ENCODE data around the gene PPP1R3F.

PPP1R3F gene

GRCh38 chrX:49269767-49270248, at the start of gene PPP1R3F:
TSS of gene PPP1R3F (plus strand) at chrX:49269793. CDS start at chrX:49269870, 77 bp downstream.
- DNase-seq: no peak

GRCh38 chrX:49220100-49220499, 49.5 kb upstream of the PPP1R3F start:
- DNase-seq: no peak

GRCh38 chrX:49221868-49222267, 47.7 kb upstream of the PPP1R3F start:
- DNase-seq: no peak

- no peak for DNase-seq
Measured at GRCh38 chrX:49225858-49226257, 43.7 kb upstream of the PPP1R3F start.

GRCh38 chrX:49226946-49227345, 42.6 kb upstream of the PPP1R3F start:
- DNase-seq: no peak

- no peak for DNase-seq
Measured at GRCh38 chrX:49227726-49228125, 41.9 kb upstream of the PPP1R3F start.

GRCh38 chrX:49228185-49228584, 41.4 kb upstream of the PPP1R3F start:
- DNase-seq: no peak

GRCh38 chrX:49230500-49231232, 38.9 kb upstream of the PPP1R3F start:
- peak; percentile 66 for DNase-seq

GRCh38 chrX:49231333-49232000, 38.1 kb upstream of the PPP1R3F start:
- no peak for DNase-seq

- no peak for DNase-seq
Measured at GRCh38 chrX:49232525-49232924, 37.1 kb upstream of the PPP1R3F start.

GRCh38 chrX:49233176-49233575, 36.4 kb upstream of the PPP1R3F start, which contains the start of gene CACNA1F:
TSS of gene CACNA1F (minus strand) at chrX:49233340. CDS start at chrX:49233309, 31 bp downstream.
- DNase-seq: no peak

- DNase-seq: no peak
Measured at GRCh38 chrX:49233887-49234555, 35.6 kb upstream of the PPP1R3F start.

GRCh38 chrX:49237060-49237459, 32.5 kb upstream of the PPP1R3F start:
- no peak for DNase-seq

- no peak for DNase-seq
Measured at GRCh38 chrX:49238735-49239134, 30.9 kb upstream of the PPP1R3F start.

- no peak for DNase-seq
Measured at GRCh38 chrX:49242545-49243066, 27.0 kb upstream of the PPP1R3F start.

GRCh38 chrX:49243166-49243565, 26.4 kb upstream of the PPP1R3F start:
- DNase-seq: no peak

- no peak for DNase-seq
Measured at GRCh38 chrX:49244207-49244606, 25.4 kb upstream of the PPP1R3F start.

GRCh38 chrX:49246541-49246940, 23.1 kb upstream of the PPP1R3F start:
- no peak for DNase-seq

- no peak for DNase-seq
Measured at GRCh38 chrX:49247346-49247745, 22.2 kb upstream of the PPP1R3F start.

- DNase-seq: no peak
Measured at GRCh38 chrX:49247916-49248811, 21.4 kb upstream of the PPP1R3F start.

GRCh38 chrX:49249071-49249470, 20.5 kb upstream of the PPP1R3F start:
- no peak for DNase-seq

- DNase-seq: no peak
Measured at GRCh38 chrX:49249616-49250015, 20.0 kb upstream of the PPP1R3F start.

Measured in stimulated activated CD4-positive, alpha-beta T cell treated with anti-CD3 and anti-CD28 coated beads, Interleukin-1b, Interleukin-23, amount 100 ng/mL, for 48 hours (primary cell).